C1 segment of cervical spinal cord (tissue), 14 donors: ENCODE results near the gene FAM13A.
A peak's percentile ranks its signal among the peaks of the same experiment; 100 is the strongest.
"Not testable (repeated sequence)": the region's sequence is repeated elsewhere in the genome, so short reads cannot be mapped to it uniquely, and the experiment has no call there.

Experiments used
- DNase-seq, 14 donors: peaks; one replicate each; lab custom pipeline; 2025; lab: John Stamatoyannopoulos, UW

The FAM13A gene

DNA sequence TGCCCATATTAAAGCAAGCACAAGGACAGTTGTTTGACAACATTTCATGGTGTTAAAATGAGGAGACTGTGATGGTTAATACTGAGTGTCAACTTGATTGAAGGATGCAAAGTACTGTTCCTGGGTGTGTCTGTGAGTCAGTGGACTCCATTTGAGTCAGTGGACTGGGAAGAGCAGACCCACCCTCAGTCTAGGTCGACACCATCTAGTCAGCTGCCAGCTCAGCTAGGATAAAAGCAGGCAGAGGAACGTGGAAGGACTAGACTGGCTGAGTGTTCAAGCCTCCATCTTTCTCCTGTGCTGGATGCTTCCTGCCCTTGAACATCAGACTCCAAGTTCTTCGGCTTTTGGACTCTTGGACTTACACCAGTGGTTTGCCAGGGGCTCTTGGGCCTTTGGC, 203.4 kb downstream of the FAM13A start:
- DNase-seq = not testable (repeated sequence)

DNA sequence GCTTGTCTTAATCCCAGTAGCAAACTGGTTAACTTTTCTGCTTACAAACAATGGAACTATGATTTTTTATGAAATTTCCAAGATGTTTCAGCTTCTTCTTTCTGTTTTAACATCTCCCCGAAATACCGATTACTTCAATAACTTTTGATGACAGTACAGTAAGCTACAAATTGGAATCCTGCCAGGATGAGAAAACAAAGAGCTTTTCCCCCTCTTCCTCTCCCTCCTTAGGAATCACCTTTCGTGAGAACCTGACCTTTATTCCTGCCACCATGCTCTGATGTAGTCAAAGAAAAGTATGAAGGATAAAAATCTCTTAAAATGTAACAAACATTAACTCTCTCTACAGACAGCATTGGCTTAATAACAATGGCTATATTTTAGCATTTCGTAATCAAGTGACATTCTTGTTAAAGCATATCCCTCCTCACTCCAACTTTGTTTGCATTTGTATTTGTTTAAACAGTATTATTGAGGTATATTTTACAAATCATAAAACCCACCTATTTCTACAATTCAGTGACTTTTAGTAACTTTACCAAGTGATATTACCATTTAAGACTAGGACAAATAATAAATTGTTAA, 210.7 kb downstream of the FAM13A start:
- DNase-seq = no peak

DNA sequence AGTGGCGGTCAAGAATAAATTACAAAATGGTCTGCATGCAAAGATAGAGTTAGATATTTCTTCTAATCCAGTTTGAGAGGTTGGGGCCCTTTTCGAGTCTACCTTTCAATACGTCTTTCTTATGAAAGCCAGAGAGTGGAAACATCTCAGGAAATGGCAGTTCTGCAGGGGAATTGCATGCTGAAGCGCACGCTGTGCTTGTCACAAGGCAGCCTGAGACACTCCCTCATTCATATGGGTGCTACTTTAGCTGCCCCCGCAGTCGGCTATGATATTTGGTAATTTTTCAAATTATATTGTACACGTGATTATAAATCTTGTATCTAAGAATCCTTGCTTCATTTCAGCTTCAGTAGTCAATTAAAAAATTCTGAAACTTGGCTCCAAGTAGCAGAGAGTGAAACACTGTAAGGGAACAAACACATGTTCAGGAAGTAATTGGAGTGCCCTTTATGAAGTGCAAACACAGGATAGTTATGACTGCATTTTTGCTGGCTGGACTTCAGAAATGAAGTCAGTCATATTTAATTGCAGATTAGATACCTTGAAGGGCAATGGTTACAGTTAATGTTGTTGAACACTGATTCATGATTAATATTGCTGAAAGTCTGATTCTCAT, 213.8 kb downstream of the FAM13A start:
- no peak for DNase-seq

DNA sequence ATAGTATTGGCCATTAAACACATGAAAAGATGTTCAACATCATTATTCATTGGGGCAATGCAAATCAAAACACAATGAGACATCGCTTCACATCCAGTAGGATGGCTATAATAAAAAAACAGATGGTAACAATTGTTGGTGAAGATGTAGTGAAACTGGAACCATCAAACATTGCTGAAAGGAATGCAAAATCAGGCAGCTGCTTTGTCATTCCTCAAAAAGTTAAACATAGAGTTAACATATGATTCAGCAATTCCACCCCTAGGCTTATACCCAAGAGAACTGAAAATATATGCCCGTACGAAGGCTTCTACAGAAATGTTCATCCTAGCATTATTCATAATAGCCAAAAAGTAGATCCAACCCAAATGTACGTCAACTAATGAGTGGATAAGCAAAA, 215.3 kb downstream of the FAM13A start:
- DNase-seq = no peak

DNA sequence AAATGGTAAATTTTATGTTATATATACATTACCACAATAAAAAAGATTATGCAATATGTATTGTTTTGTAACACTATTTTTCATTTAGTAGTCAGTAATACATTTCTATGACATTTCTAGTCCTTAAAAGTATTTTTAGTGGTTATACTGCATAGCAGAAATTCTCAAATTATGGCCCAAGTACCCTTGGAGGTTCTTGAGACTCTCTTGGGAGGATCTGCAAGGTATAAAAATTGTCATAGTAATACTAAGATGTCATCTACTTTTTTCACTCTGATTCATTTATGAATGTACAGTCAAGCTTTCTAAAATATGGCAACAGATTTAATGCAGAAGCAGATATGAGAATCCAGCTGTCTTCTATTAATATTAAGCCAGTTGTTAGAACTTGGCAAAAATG, 220.8 kb downstream of the FAM13A start:
- no peak for DNase-seq

DNA sequence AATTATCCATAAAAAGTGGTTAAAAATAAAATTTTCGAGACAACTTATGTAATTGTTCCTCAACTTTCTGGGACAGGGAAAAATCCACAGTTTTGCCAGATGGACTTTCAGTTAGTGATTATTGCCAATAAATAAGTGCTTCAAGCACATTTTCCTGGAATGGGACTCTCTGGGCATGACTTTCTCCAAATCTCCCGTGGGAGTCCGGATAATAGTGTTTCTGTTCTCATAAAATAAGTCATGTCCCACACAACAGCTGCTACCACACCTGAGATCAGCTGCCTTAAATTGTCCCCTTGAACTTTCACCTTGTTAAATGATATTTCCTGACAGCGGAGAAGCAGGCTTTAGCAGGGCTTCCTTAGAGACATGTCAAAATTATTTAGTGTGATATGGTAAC, 226.0 kb downstream of the FAM13A start:
- DNase-seq = no peak

DNA sequence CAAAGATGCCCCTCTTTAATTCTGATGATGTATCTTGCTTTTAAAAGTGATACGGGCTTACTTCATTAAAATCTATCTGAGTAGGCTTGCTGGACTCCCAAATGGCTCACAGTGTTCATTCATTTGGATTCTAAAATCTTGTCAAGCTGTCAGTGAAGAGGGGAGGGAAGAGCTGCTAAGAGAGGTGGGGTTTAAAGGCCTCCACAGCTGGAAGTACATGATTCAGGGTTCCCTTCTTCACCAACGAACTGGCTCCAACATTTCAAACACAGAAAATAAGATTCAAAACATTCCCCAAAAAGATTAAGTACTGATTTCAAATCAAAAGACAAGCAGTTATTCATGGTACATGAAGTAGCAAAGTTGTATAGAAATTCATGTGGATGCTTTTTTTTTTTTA, 226.4 kb downstream of the FAM13A start:
- no peak for DNase-seq

DNA sequence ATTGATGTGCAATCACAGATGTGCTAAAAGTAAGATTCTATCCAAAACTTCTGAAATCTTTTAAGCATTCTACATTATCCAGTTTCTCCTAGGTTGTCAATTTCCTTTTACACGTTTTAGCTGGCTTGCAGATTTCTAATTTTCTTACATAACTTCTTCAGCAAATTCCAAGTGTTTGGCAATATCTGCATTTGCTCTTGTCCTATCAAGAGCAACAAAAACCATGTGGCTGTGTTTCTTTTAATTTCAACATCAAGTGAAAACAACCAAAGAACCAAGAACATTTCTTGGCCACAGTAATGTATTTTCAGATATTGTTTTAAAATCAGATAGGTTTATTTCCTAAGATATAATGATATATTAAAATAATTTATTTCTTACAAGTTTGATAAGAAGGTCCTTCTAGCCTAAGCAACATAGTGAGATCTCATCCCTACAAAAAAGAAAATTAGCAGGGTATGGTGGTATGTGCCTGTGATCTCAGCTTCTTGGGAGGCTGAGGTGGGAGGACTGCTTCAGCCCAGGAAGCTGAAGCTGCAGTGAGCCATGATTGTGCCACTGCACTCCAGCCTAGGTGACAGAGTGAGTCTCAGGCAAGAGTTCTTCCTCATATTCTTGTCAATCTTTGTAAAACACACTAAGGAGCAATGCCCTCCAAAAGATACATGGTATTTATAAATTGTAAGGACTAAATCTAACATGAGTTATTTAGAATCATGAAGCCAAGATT, 228.0 kb downstream of the FAM13A start:
- DNase-seq = no peak

DNA sequence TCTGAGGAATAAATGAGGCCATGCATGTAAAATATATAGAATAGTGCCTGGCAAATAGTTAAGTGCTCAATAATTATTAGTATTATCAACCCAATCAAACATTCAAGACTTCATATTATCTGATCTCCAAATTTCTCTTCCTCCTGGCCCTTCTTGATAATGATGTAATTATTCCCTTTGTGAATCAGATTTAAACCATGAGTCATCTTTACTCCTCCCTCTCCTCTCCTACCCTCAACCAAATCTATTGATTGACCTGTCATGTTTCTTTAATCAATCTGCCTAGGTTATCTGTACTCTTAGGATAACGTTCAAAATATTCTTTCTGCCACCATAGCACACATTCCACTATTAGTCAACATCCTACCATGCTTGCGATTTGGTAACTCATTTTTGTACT, 229.5 kb downstream of the FAM13A start:
- DNase-seq = no peak

DNA sequence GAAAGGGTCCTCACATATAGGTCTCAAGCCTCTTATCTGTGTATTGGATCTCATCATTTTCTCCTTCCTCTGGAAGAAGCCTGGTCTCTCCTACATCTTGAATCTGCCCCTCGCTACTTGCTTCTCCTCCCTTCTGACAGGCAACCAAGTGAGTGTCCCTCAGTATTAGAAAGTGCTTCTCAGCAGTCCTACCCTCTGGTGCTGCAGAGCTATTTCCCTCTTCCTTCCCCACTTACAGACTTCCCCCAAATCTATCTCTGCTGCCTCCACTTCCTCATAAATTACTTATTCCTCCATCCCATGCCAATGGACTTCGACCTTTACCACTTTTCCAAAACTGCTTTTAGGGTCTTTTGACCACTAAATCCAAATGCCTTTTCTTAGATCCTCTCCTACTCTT, 230.2 kb downstream of the FAM13A start:
- DNase-seq = no peak

DNA sequence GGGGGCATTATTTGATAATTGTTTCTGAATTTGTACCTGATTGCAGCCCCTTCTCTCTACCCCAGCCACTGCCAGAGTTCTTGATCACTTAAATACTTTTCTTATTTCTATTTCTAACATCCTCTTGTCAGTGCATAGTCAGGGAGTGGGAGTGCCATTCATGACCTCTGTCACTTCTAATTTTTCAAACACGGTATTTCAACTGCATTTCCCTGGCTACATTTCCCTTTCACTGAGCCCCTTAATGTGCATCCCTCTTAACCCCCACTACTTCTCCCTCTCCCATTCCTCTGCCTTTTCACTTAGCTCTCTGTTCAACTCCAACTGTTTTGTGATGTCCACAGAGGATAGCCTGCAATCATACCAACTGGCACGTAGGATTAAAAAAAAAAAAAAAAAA, 231.1 kb downstream of the FAM13A start:
- no peak for DNase-seq

DNA sequence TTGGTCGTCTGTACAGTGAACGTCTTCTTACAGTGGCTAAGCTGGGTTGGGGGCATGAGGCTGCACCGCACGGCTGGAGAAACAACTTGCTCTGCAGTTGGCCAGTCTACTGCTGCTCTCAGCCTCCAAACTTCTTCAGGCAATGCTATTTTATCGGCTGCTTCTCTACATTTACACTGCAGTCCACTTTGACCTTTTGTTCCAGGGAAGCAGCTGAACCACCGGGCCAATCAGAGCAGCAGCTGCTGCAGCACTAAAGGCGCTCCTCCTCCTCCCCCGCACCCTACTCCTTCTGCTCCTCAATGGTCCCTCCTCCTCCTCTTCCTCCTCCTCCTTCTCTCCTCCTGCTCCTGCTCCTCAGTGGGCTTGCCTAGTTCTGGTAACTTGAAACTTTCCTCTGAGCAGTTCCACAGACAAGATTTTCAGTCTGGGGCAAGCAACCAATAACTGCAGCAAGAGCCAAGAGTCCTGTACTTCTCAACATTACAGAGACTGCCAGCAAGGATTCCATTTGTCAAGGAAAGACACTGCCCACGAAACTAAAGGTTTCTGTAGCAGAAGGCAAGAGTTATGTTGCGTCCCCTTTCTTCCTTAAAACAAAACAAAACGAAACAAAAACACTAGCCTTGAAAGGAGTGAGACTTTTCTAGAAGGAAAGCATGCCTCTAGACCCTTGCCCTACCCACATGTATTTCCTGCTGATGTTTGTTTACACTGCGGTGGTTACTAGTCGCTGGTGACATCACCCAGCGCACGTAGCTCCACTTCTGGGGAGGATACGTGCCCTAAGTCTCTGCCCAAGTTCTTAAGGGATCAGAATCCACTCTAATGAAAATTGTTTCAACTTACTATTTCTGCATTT, 233.7 kb downstream of the FAM13A start:
- peak in 13 of 14 donors; percentile 29 to 88 (median 81) for DNase-seq

DNA sequence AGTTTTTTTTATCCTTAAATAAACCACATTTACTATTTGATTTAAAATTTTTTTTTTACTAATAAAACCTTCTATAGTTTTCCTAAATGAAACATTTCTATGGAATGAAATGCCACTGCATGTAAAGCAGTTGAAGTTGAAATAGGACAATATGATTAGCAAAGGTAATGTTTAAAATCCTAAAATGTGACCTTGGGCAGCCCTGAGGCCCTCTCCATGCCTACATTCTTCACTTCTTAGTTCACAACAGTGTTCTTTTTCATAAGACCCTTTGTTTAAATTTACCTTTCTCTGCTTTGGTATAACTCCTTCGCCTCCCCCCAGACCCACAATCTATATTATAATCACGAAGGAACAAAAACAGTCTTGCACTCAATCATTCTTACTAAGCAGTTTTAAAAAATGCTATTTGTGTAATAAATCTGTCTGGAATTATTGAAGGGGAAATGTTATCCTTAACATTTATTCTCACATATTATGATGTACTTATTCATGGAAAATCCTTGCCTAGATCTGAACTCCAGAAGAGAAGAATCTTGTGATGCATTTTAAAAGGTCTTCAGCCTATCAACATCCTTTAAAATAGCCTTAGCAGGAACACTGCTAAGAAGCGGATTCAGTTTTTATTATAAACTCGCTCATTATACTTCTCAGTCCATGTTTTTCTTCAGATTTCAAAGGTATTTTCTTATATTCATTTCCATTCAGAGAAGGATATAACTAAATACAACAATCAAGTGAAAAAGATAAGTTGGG, 234.8 kb downstream of the FAM13A start:
- DNase-seq = no peak

DNA sequence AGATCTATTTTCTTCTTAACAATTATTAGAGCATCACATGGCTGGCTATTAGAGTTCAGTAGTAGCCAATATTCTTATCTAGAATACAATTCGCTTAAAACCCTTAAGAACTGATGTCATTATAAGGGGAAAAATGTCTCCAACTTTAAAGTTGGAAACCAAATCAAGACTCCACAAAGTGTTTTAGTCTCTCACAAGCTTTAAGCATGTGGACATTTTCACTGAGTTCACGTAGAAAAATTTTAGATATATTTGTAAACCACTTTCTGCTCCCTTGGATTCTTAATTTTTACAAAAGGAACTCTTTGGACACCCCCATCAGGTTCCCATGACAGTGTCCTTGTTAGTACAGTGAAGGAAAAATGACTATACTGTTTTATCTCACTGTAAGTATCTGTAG, 235.5 kb downstream of the FAM13A start:
- DNase-seq = no peak

DNA sequence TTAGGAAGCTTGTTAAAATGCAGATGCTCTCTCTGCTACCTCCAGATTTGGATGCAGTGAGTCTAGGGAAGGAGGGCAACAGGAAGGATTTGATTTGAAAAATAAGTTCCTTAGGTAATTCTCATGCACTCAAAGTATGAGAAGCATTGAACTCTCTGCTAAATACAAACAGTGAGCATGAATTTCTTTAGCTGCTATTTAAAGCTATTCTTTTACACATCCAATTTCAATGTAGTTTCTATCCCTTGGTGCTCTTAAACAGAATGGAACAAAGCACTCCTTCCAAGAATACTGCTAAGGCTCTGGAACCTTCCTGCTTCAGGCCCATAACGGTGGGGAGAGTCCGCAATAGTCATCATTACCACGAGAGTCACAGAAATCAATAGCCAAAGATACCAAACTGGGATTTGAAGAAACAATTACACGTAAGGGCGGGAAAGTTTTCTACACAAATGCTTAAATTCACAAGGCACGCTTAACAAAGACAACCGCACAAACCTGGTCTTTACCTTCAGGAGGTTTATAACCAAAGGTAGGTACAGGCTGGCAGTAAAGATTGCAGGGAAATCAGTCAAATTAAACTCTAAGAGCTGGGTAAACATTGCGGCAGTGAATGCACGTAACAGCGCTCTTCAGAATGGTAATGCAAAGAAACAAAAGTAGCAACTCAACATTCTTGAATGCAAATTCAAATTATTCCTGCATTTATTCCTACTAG, 236.1 kb downstream of the FAM13A start:
- peak in 2 of 14 donors; percentile 21 to 23 for DNase-seq

DNA sequence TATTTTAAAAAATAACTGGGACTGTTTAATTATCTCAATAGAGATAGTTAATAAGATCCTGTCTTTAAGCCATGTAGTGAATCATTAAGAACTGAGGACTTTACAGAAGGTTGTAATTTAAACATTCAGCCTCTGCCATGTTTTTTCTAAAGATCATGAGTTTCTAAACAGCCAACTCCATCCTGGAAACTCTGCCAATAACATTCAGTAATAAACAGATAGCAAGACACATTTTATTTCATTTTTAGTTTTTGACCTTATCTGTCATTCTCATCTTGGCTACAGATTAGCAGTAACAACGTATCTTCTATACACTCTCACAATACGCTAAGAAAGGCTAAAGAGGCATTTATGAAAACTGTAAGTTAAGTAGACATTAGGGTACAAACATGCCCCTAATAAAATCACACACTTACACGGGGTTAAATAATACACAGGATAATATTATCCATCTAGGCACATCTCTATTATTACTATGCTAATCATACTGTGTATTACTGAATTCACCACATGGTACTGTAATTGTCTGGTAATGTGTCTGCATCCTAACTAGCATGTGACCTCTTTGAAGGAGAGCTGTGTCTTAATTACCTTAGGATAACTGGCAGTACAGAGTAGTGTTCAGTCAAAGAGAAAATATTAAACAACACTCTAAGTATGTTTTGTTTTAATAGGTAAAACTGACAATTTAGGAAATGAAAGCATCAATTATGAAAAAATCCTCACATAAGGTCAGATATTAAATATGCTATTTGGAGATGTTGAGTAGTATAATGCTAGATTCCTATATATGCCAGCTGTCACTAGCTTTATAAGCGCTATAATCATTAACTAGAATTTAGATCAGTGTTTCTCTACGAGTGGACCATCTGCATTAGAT, 236.9 kb downstream of the FAM13A start:
- DNase-seq = peak in 1 of 14 donors; percentile 16

DNA sequence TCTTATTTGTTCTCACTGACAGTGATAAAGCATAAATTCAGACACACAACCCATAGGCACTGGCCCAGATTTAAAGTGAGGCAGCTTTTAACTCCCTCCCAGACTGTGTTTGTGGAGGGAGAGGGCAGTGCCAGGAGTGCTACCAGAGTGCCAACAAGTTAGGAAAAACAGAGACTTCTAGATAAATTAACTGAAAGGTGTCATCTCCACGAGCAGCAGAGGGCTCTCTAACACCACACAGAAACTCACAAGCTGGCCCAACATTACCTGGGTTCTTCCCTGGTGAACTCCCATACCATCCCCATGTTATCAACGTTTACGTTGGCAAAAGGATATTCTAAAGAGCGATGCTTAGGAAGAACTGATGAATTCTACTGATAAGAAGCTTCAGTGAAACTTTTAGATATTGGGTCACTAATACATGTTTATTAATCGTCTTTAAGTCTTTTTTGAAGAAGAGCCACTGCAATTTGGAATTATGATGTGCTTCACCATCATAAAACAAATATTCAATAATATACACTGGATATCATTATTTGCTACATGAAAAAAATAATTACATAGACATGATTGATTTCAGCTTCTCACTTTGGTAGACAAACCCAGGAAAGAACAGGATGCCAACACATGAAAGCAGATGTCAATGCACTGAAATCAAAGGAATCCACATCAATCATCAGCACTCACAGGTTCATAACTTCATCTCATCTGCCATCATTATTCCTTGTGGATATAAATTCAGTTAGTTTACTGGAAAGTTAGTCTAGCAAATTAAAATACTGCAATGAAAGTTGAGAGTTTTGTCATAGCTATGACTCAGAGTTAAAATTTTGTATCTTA, 238.1 kb downstream of the FAM13A start:
- peak in 10 of 14 donors; percentile 10 to 55 (median 36) for DNase-seq

DNA sequence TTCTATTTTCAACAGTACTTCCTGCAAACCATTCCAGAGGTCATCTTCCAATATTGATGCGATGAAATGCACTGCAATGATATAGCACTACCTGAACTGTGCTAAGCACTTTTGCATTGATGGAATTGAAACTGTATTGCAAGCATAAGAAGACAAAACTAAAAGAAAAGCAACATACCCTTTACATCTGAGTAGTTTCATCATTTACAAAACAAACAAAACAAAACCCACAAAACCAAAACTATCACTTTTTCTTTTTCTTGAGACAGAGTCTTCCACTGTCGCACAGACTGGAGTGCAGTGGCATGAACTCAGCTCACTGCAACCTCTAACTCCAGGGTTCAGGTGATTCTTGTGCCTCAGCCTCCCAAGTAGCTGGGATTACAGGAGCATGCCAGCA, 239.2 kb downstream of the FAM13A start:
- no peak for DNase-seq

DNA sequence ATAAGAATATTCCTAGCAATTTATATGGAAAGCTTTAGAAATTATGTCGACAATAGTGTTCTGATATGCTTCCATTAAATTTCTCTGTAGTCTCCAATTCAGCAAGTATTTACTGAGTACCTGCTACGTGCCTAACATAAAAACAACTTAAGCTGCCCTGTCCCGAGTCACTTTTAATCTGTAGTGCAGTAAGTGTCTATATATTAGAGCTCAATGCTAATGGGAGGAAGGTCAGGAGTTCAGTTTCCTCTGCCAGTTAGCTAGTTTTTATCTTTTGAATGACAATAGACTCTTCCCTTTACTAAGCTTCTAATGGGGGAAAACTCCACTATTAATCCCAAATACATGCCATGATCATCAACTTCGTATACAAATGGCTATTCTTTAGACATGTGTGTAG, 240.6 kb downstream of the FAM13A start:
- DNase-seq = no peak
